C4-2B (cell line): ENCODE measurements around the gene ARHGEF1.

ENCODE experiments used
- H3K27ac ChIP-seq: fragments of 450-650 bp; 2 replicates; pipeline ENCODE4 v1.5.1; 2017
- ZFX ChIP-seq: fragments of 450-650 bp; IDR thresholded peaks from 2 replicates; pipeline ENCODE4 v1.6.1; 2017
- TF ChIP-seq, protein P1 (sequence below): fragments of 450-650 bp; conservative IDR thresholded peaks from 2 replicates; pipeline ENCODE4 v1.5.1; 2017; ENCODE audit warnings: mild to moderate bottlenecking

Gene ARHGEF1

DNA sequence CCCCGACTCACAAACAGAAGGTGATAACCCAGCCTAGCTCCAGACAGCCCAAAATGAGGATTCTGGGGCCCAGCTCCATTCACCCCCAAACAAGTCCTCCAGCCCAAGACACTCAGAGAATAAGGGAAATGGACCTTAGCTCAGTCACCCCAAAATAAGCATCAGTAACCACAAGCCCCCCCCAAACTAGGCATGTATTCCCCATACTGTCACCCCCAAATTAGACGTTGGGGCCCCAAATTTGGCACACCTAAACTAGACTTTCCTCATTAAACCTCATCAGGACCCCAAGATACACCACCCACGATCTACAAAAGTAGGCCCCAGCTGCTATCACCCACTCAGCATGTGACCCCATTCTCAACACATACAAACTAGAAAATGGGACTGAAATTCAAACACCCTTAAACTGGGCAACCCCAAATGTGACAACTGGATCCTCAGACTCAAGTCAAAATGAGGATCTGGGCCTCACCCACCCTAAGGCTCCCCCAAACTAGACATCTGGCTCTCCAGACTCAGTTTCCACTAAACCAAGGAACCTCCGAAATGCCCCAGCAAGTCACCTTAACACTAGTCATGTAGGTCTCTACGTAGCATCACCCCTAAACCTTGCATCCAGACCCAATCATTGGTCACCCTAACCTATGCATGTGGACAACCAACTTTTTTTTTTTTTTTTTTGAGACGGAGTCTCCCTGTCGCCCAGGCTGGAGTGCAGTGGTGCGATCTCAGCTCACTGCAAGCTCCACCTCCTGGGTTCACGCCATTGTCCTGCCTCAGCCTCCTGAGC, 58.6 kb downstream of the ARHGEF1 start:
- H3K27ac ChIP-seq, result no peak overlapping the region
- no peak for TF ChIP-seq ZFX
- TF ChIP-seq, protein P1, sequence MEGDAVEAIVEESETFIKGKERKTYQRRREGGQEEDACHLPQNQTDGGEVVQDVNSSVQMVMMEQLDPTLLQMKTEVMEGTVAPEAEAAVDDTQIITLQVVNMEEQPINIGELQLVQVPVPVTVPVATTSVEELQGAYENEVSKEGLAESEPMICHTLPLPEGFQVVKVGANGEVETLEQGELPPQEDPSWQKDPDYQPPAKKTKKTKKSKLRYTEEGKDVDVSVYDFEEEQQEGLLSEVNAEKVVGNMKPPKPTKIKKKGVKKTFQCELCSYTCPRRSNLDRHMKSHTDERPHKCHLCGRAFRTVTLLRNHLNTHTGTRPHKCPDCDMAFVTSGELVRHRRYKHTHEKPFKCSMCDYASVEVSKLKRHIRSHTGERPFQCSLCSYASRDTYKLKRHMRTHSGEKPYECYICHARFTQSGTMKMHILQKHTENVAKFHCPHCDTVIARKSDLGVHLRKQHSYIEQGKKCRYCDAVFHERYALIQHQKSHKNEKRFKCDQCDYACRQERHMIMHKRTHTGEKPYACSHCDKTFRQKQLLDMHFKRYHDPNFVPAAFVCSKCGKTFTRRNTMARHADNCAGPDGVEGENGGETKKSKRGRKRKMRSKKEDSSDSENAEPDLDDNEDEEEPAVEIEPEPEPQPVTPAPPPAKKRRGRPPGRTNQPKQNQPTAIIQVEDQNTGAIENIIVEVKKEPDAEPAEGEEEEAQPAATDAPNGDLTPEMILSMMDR, result no peak

DNA sequence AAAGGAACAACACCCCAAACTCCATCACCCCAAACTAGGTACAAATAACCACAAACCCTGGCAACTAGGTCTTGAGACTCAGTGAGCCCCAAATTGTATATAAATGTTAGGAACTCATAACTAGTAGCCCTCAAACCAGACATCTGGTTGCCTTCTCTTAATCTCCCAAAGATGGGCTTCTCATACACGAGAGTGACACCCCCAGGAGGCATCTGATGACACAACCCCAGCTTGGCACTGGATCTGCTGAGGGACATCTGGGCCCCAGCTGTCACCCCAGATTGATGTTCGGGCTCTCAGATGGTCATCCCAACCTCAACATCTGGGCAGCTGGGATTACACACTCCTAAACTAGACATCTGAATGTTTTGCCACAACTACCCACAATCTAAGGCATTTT, 61.4 kb downstream of the ARHGEF1 start:
- no peak overlapping the region for H3K27ac ChIP-seq
- no peak for TF ChIP-seq ZFX
- TF ChIP-seq, protein P1, result no peak

DNA sequence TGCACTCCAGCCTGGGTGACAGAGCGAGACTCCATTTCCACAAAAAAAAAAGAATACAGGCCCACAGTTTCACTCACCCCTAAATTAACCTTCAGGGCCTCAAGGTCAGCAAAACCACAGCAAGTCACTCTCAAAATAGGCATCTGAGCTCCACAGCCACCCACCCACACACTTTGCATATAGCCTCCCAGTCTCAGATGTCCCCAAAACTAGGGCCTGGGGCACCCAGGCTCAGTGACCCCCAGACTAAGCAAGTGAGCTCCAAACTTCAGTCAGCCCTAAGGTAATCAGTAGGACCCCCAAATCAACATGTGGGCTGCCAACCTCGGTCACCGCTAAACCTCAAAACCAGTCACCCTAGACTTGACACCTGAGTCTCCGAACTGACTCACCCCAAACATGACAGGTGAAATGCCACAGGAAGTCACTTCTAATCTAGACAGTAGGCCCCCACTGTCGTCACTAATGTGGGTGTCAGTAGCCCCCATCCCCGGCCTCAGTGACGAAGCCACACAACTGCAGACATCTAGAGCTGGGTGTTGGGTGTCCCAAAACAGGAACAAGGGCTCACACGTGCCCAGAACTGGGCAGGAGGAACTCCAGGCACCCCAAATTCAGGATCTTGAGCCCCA, 62.3 kb downstream of the ARHGEF1 start:
- H3K27ac ChIP-seq, result no peak overlapping the region
- TF ChIP-seq, protein P1, result no peak

DNA sequence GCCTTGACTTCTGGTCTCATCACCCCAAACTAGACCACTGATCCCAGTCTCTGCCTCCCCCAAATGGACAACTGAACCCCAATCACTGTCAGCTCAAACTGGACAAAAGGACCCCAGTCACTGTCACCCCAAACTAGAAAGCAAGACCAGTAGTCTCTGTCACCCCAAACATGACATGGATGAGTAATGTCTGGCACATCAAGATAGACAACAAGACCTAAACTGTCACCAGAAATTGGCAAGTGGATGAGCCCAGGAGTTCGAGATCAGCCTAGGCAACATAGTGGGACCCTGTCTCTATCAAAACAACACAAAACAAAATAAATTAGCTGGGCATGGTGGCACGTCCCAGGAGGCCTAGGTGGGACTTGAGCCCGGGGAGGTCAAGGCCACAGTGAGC, 64.1 kb downstream of the ARHGEF1 start:
- TF ChIP-seq ZFX, result no peak
- H3K27ac ChIP-seq, result no peak overlapping the region

DNA sequence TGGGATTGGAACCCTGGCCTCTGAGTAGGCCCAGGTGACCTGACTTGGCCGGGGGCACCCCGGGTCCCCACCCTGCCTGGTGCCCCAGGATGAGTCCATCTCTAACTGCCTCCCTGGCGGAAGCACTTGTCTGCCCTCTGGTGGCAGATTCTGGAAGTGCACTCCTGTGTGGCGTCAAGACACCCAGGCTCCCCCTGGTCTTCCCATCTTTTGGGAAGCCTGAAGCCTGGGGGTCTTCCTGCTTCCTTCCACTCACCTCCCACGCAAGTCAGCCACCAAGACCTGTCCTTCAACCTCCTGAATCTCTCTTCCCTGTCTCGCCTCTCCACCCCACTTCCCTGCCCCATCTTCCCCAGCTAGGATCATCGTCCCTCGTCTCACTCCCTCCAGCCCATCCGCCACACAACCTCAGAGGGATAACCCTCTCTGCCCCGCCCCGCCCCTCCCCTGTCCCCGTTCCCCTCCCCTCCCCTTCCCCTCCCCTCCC, 68.7 kb downstream of the ARHGEF1 start:
- no peak for TF ChIP-seq ZFX
- TF ChIP-seq, protein P1, result peak; percentile 80
- no peak overlapping the region for H3K27ac ChIP-seq

DNA sequence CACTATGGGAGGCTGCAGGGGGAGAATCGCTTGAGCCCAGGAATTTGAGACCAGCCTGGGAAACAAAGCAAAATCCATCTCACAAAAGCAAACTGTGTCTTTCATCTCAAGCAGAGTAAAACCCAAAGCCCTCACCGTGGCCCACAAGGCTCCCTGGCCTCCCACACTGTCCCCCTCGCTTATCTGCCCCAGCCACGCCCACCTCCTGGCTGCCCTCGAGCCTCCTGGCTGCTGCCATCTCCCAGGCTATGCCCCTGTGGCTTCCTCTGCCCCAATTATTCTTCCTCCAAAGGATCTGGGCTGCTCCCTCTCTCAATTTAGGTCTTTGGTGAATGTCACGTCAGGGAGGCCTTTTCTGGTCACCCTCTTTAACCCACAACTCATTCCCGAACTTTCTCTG, 72.5 kb downstream of the ARHGEF1 start:
- no peak overlapping the region for H3K27ac ChIP-seq

DNA sequence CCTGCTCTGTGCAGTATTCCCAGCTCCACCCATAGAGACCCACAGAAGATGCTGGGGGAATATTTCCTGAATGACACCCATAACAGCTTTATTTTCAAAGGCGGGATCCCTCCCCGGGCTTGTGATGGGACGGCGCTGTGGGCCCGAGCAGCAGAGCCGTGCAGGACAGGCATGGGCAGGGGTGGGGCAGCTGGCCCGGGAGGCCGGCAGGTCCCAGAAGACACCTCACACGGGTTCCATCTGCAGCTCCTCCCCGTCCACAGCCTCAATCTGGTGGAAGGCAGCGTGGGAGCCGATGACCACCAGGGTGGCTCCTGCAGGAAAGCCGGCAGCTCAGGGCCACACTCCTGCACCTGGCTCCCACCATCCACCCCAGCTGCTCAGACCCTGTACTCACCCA, 73.6 kb downstream of the ARHGEF1 start:
- no peak overlapping the region for H3K27ac ChIP-seq
- TF ChIP-seq, protein P1, result no peak
- TF ChIP-seq ZFX, result no peak

More for the DNA sequence above, 72.5 kb downstream of the ARHGEF1 start:
- TF ChIP-seq, protein P1, result no peak
- TF ChIP-seq ZFX, result no peak
